ENCODE results near the gene FGFR2. TPM values are rescaled to one million over a fixed set of nuclear protein-coding genes. Genes with fewer than 3 reads are reported as not detected.

FGFR2 gene
- total and polyA plus RNA-seq, 2 of the 4 experiments (the other 2 are of a cell fraction), result not detected

GRCh38 chr10:121592155-121592890 is 5.9 kb downstream of the FGFR2 start:
- Histone ChIP-seq H3K79me1 (ENCODE audit: low read depth in 1 of 2, low read length in 2 of 2) (no peaks in the 10 kb centered on the region), H2AK9ac (replicated peaks; ENCODE audit: low read depth, low read length, poor library complexity) (no peak overlapping the region), H4K8ac (ENCODE audit: low read depth in 2 of 2, low read length in 2 of 2) (no peak overlapping the region), H3K14ac (replicated peaks; ENCODE audit: low read depth, low read length) (no peak overlapping the region), H3K23ac (ENCODE audit: low read depth, low read length) (no peak overlapping the region), H3K36me3 (ENCODE audit: control insufficient read depth, insufficient read depth, low read length) (no peaks in the 10 kb centered on the region), H4K5ac (ENCODE audit: low read depth, low read length) (no peak overlapping the region), H2BK20ac (ENCODE audit: low read depth, low read length) (no peak overlapping the region), H3K4me3 (ENCODE audit: insufficient read depth, low read depth, low read length) (no peak overlapping the region), H3K27me3 (ENCODE audit: control insufficient read depth, insufficient read depth, low read length) (peaks cover 11% of the 10 kb centered on the region), H3K4ac (ENCODE audit: low read depth, low read length) (no peak overlapping the region), H3K4me1 (ENCODE audit: control insufficient read depth, insufficient read depth, low read length) (no peaks in the 10 kb centered on the region), H4K20me1 (ENCODE audit: insufficient read depth, low read length) (no peaks in the 10 kb centered on the region), H3K9ac (ENCODE audit: low read depth, low read length) (no peak overlapping the region), H2BK120ac (ENCODE audit: low read depth, low read length) (no peak overlapping the region), H2BK5ac (ENCODE audit: low read depth, low read length, poor library complexity, severe bottlenecking) (no peak overlapping the region), H3K27ac (ENCODE audit: insufficient read depth, low read length) (no peak overlapping the region), H2AFZ (replicated peaks; ENCODE audit: low read length, poor library complexity) (no peak overlapping the region), H3K18ac (ENCODE audit: low read depth, low read length) (no peak overlapping the region), H3K4me2 (ENCODE audit: low read depth, low read length) (no peak overlapping the region), H2AK5ac (ENCODE audit: low read depth, low read length) (no peak overlapping the region), H4K91ac (ENCODE audit: insufficient read depth, low read depth, low read length) (no peak overlapping the region), H3K9me3 (ENCODE audit: control insufficient read depth, insufficient read depth, low read length) (no peaks in the 10 kb centered on the region), H3K9me1 (ENCODE audit: insufficient read depth, low read length) (no peaks in the 10 kb centered on the region), H3K56ac (ENCODE audit: extremely low read depth, insufficient read depth, low read length) (no peak overlapping the region), H2BK15ac (ENCODE audit: low read depth, low read length) (no peak overlapping the region)
- in situ Hi-C loops (cut with MboI; ENCODE audit: low sequenced_read_pairs), result no loop called here
- TF ChIP-seq CEBPB (IDR thresholded peaks at IDR 0.05; ENCODE audit: low read depth, low read length), result no peak
- no peak for TF ChIP-seq RCOR1 (IDR thresholded peaks at IDR 0.05; ENCODE audit: insufficient replicate concordance, low read length)
- no peak for TF ChIP-seq FOS (IDR thresholded peaks at IDR 0.05; ENCODE audit: low read depth, low read length)
- no peak for TF ChIP-seq CHD1 (IDR thresholded peaks at IDR 0.05; ENCODE audit: low read depth, low read length)
- TF ChIP-seq RFX5 (IDR thresholded peaks at IDR 0.05; ENCODE audit: low read depth, low read length), result no peak
- no peak for TF ChIP-seq SMC3 (IDR thresholded peaks at IDR 0.05; ENCODE audit: low read depth, low read length)
- no peak for TF ChIP-seq ELK1 (IDR thresholded peaks at IDR 0.05; ENCODE audit: borderline replicate concordance, low read depth, low read length)
- TF ChIP-seq NFE2L2 (IDR thresholded peaks at IDR 0.05; ENCODE audit: low read depth, low read length), result no peak
- TF ChIP-seq BHLHE40 (IDR thresholded peaks at IDR 0.05; ENCODE audit: low read depth, low read length), result no peak
- TF ChIP-seq MXI1 (IDR thresholded peaks at IDR 0.05; ENCODE audit: borderline replicate concordance, low read depth, low read length), result no peak
- no peak for TF ChIP-seq RAD21 (IDR thresholded peaks at IDR 0.05; ENCODE audit: low read length)
- TF ChIP-seq CTCF (conservative IDR thresholded peaks at IDR 0.05; ENCODE audit: low read depth, low read length), result no peak
- no peak for TF ChIP-seq USF2 (IDR thresholded peaks at IDR 0.05; ENCODE audit: low read depth, low read length)
- no peak for DNase-seq
- no TSS peak for BruUV-seq (replicated peaks)
- POLR2A ChIA-PET (ENCODE audit: unreplicated experiment), result no interaction called here
- WGBS, 2 experiments (ENCODE audit: extremely low coverage in 2 of 2, insufficient read length in 1 of 2), result 56% methylated on average over 3 of the region's 18 CpGs; no CpG with 5 or more reads in 1 of the 2 experiments
- CTCF ChIA-PET, result no interaction called here
- dilution Hi-C loops (cut with HindIII; ENCODE audit: low sequenced_read_pairs, unreplicated experiment), result no loop called here
- intact Hi-C loops (cut with micrococcal nuclease), result no loop called here
- ATAC-seq (ENCODE audit: low read depth), result no peak

All from IMR-90 (cell line).